GM19023 (cell line): ENCODE measurements around the gene PTHLH.

Experiments used
- ATAC-seq: cut with Tn5 transposase; IDR thresholded peaks from one replicate; pipeline ENCODE4 v1.9.1; 2021; ENCODE audit warnings: mild to moderate bottlenecking, moderate library complexity; ENCODE audit not compliant: unreplicated experiment

The PTHLH gene

DNA sequence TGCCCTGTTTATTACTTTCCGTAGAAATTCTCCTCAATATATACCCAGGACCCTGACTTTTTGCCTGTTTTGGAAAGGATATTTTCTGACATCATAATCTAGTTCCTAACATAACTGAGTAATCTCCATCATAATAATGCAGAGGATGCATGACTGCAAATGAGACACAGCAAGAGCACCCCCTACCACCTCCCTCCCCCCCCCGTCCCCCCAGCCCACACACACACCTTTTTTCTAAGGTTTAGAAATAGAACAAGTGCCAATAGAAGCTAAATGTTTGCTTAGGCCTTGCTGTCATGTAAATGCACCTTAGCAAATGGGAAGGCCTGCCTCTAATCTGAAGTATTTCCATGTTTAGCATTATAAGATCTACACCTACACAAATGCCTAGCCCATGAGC, at the start of gene PTHLH:
Gene PTHLH (minus strand): TSS at position 13 of the 400 bp plus-strand sequence. CDS start 3,239 bp downstream, outside the sequence.
- no peak for ATAC-seq

DNA sequence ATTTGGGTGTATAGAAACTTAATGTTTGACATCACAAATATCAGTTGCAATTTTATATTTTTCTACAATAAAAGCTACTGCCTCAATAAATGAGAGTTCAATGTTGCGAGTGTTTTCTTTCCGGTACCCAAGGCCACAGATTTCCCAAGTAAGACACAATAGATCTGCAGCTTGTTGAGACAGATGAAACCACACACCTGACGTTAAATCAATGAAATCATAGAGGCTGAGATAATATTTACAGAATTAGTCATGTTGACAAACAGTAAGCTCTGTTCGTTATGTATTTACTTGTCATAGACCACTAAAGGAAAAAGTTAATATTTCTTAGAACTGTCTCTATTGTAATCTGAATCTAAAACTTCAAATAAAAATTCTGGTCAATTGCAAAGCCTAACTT, 49.2 kb upstream of the PTHLH start:
- ATAC-seq = no peak

DNA sequence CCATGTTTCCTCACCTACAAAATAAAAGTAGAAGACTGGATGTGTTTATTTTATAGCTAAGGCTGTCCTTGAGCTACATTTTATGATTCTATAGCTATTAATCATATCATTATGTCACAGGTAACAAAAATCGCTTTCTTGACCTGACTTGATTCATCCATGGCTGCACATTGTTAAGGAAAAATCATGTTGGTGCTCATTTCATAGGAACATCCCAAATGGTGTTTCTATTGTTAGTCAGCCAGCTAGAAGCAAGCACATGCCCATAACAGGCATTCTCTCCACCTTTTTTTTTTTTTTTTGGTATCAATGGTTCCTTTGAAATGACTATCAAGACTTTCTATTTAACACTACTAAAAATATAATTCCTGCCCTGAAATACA, 45.3 kb upstream of the PTHLH start:
- no peak for ATAC-seq

DNA sequence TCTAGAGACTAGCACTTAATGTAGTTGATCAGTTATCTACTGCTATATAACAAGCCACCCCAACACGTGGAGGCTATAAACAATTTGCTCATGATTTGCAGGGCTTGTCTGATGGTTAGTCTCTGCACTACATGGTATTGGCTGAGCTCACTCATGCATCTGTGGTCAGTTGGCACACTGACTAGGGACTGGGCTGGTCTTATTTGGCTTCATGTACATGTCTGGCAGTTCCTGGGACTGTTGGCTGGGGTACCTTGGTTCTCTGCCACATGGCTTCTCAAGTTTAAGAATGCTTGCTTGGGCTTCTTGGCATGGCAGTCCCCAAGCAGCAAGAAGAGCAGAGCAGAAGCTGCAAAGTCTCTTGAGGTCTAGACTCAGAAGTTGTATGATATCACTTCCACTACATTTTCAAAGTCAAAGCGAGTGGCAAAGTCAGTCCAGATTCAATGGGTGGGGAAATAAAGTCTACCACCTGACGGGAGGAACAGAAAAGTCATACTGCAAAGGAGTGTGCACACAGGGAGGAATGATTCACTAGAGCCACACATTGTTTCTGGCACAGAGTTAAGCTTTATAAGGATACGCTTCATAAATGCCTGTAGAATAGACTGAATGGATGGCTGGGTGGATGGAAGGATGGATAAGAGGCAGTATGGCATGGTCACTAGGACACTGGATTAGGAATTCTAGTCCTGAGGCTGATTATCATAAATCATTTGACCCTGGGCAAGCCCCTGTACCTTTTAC, 44.8 kb upstream of the PTHLH start:
- ATAC-seq = no peak

DNA sequence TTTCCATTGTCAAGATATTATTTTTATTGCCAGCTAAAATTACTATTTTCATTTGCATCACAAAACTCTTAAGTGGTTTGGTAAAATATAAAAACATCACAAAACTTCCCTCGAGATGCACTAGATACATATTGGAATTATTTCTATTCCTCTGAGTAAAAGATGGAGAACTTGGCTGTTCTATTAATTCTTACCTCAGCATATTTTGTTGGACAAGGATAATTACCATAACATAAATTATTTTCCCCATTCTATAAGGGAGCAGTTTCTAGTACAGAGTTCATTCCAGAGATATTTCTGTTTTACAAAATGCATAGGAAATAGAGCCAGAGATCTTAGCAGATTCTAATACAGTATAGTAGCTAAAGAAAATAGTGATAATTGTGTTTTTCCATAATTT, 42.6 kb upstream of the PTHLH start:
- ATAC-seq = no peak

DNA sequence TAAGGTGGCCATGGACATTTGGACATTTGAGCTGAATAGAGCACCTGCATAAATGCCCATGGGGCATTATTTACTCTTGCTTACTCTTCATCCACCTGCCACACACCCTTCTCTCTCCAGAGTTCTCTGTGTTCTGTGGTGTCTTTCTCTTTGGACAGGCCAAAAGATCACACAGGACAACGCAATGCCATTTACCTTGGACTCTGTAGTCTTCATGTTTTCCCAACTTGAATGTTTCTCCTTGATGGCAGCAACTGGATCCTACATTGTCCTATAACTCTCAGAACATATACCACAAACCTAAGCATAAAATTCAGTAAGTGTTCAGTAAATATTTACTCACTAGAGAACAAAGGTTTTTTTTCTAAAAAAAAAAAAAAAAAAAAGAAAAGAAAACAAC, 41.7 kb upstream of the PTHLH start:
- no peak for ATAC-seq

DNA sequence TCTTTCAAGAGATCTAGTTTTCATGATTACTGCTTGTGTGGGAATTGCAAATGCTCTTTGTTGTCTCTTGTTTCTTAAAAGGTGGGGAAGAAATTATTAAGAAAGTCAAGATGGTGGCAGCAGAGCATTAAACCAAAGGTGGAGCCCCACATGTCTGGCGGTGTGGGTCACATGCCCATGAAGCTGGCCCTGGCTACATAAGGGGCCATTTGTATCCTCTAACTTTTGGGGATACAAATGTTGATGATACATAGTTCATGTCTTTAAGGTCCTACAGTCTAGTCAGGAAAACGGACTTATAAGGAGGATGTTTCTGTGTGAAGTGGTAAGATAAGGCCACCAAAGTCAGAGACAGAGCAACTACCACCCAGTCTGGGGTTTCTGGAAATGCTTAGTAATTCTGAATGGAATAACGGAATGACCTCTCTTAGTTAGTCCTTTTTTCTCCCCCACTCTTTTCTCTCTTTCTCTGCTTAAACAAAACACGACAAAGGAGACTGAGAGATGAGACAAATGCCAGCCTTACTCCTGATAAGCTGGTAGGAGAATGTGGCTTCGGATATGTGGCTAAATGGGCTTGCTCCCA, 39.9 kb upstream of the PTHLH start:
- ATAC-seq = no peak

DNA sequence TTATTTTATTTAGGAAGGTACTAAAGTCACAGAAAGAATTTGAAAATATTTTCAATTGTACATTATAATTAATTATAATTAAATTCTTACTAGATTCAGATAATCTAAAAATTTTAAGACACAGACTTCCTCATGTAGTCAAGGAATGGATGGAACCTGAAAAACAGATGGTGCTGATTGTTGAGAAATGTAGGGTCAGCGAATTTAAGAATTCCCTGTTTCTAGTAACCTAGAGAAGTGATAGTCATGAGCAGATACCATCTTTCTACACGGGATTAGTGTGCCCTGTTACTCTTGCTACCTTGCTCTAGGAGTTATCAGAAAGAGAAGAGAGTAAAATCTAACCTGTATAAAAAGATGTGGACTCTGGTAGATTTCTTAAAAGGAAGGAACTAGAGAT, 37.5 kb upstream of the PTHLH start:
- ATAC-seq = no peak

DNA sequence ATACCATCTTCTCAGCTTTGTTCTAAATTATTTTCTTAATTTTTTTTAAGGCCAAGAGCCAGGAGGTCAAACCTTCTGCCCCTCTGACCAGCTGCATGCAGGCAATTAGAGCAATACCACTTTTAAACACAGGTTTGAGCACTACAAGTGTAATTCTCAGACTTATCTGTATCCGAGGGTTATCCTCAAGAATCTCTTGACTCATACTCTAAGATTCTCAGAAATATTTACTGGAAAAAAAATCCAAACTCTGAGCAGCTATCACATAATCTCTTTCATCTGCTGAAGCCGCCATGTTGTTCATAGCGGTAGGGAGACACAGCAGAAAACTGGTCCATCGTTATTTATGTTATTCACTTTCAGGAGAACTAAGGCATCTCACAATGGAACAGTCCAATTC, 27.4 kb upstream of the PTHLH start:
- no peak for ATAC-seq

DNA sequence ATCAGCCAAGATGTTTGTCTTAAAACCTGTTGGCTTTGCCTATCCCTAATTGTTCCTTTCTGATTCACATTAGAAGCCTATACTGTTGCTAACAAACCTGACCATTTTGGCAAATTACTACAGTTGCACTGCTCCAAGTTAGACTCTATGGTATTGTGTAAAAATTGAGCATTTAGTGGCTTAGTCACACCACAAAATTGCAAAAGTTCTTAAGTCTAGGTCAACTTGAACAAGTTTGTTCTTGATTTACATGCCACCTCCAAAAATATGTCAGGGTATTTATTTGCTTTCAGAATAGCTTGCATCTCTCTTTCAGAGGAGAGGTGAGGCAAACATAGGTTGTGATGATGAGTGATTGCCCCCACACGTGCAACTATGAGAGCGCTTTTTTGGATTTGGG, 27.0 kb upstream of the PTHLH start:
- no peak for ATAC-seq

DNA sequence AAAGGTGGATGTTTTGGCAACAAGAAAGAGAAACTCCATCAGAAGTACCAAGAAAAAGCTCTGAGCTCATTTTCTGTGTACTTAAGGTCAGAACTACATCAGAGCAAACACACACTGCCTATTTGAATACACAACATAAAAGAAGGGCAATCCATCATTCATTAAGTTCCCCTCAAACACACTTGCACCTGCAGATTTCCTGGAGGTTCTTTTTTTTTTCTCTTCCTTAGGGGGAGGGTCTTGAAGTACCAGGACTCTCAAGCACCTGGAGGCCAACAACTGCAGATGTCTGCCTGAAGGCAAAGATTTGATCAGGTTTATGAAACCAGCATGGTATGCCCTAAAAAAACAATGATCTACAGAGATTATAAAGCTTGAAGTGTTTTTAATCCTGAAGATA, 26.1 kb upstream of the PTHLH start:
- ATAC-seq = no peak

DNA sequence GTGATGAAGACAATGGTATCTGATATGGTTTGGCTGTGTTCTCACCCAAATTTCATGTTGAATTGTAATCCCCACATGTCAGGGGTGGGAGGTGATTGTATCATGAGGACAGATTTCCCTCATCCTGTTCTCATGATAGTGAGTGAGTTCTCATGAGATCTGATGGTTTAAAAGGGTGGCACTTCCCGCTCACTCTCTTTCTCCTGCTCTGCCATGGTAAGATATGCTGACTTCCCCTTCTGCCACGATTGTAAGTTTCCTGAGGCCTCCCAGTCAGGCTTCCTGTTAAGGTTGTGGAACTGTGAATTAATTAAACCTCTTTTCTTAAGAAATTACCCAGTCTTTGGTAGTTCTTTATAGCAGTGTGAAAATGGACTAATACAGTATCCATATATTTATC, 25.6 kb upstream of the PTHLH start:
- ATAC-seq = no peak

DNA sequence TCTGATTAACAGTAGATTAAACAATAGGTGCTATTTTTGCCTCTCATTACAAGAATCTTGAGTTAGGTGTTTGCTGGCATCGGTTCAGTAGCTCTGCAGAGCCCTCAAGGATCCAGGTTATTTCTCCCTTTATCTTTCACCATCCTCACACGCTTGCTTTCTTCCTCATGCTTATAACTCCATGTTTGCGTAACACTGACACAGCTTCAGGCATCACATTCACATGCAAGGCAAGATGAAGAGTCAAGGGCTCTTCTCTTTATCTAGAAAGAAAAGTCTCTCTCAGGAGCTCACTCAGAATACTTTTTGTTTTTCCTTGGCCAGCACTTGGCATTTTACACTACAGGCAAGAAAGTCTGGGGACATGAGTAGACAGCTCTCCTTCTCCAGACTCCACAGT, 24.2 kb upstream of the PTHLH start:
- ATAC-seq = no peak

DNA sequence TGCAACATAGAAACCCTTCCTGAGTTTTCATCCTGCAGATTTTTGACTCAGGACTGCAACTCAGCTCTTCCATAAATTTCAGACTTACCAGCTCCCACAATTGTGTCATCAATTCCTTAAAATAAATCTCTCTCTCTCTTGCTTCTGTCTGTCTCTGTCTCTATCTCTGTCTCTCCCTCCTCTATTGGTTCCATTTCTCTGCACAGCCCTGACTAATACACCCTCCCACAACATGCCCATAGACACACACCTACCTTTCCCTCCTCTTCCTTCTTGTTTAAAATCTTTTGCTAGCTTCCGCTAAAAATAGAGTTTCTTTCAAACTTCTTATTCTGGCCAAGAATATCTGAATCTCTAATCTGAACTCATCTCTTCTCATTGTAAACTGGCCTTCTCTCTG, 22.9 kb upstream of the PTHLH start:
- no peak for ATAC-seq

DNA sequence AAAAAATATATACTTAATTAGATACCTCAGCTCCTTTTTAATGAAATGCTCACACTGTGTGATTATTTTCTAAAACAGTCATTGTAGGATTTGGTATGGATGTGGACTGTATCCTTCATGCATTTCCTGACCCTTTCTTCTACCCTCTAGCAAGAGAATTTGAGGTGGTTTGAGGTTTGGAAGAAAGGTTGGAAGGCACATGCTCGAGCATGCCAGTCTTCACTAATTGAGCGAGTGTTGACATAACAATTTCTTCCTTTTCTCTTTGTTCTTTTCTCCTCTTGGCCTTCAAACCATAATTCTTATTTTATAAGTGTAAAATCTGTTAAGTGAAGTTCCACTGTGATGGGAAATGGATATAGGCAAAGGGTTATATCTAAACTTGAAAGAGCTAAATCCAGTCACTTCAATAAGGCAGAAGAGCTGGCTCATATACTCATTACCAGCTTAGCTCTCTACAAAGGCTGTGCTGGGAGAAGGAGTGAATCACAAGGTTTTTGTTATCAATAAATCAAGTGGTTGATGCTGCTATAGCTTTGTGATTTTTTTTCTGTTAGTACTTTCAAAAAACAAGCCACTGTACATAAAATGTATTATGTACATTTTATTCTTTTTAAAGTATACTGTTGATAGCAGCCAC, 16.2 kb upstream of the PTHLH start:
- ATAC-seq = no peak

DNA sequence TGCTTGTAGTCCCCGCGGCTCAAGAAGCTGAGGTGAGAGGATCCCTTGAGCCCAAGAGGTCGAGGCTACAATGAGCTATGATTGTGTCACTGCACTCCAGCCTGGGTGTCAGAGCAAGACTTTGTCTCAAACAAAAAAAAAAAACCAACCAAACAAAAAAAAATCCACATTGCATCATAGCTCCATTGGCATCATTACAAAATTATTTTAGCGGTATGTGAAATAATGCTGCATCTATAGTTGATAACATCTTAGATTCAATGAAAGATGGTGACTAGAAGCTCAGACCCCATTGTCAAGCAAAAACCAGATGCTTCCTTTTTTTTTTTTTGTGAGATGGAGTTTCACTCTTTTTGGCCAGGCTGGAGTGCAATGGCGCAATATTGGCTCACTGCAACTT, 14.8 kb upstream of the PTHLH start:
- ATAC-seq = no peak

DNA sequence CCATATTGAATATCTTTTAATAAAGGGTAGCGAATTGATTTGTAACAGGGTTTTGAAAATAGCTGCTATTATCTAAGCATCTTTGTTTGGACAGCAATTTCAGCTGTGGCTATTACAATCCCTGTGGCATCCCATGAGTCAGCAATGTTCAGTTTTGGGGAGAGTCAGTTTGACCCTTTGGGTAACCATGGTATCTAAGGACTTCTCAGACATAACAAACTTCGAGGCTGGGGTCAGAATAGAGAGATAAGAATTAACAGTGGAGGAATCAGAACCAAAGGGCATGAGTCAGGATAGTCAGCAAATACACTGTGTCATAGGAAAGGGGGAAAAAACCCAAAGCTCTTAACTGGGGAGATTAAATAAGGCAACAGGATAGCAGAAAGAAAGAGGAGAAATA, 11.7 kb upstream of the PTHLH start:
- no peak for ATAC-seq

DNA sequence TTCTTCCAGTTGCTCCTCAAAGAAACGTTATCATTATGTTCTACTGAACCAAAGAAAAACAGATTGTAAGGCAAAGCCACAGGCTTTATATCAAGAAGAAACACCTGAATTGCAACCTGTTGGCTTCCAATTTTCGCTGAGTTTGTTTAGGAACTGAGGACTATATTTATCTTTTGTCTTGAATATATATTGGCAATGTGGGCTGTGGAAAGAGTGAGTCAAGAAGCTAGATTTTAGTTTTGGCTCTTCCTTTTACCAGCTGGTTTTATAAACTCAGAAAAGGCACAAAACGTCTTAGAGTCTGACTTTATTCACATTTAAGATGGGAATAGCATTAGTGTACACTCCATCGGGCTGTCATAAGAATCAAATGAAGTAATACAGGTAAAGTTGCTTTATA, 10.4 kb upstream of the PTHLH start:
- ATAC-seq = no peak

DNA sequence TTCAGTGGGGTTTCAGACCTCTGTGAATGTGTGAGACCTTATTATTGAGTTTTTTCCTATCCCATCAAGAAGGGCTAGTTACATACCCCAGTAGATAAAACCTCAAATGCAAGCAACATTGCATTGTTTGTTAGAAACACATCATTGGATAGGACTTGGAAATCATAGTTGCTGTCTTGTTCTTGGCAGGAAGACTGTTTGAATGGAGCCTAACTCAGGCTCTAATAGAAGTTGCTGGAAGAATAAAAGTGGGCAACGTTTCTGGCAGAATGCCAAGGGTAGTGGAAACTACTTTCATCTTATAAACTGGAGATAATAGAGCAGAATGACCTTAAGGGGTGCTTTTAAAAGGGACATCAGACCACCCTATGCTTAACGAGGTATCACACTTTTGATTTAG, 9.9 kb upstream of the PTHLH start:
- no peak for ATAC-seq

DNA sequence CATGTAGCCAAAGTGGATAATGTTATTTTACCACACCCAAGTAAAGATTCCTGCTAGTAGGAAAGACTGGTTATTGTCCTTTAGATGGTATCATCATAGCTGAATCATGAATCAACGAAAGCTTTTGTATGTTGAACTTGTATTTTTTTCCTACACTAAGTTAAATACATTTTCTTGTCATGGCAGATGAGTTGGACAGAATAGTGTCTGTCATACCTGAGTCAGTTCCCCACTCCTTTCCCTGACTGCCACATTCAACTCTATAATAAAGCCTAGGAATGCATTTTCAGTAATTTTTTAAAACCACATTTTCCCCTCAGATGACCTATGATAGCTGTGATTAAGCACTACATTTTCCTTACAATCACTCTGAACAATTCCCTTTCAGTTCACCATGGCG, 9.3 kb upstream of the PTHLH start:
- no peak for ATAC-seq

DNA sequence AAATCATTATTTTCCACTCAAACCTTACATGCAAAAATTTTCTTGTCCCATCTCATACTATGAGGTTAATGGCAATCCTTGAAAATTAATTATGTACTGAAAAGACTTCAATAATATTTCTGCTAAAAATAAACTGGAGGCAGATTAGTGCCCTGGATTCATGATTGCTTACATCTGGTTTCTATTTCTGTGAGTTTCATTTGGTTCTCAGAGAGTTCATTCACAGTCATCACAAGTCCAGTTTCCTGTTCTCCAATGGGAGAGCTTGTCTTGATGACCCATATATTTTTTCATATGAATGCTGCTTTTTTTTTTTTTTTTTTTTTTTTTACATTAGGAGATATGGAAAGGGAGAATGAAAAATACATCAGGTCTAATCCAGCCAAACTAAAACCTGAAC, 6.6 kb upstream of the PTHLH start:
- no peak for ATAC-seq
